ENCODE measurements around the gene OPRD1.
A peak's percentile ranks its signal among the peaks of the same experiment; 100 is the strongest.

Gene OPRD1

DNA sequence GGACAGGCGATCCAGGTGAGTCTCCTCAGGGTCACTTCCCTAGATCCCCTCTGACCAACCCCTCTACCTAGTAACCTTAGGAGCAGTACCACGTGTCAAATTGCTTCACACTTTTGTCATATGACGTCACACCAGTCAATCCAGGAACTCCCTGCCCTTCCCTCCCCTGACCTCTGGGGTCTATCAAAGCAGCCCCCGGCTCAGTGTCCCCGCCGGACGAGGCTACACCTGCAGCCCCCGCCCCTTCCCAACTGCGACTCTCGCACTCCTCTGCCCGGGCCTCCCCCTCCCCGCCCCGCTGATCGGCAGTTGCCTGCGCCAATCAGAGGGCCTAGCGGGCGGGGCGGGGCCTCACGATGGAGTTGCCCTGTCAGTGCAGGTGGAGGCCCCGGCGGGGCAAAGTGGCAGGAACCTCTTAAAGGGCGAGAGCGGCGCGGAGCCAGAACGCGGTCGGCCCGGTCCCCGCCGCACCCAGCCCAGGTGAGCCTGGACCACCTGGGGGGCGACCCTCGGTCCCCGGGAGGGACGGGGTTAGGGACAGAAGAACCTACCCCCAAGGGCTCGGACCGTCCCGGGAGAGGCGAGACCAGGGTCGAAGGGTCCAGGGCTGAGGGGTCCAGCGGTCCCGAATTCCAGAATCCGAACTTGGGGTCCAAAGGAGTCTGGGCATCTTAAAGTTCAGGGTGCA lies 74.9 kb downstream of the OPRD1 start:
- peak; percentile 68 for DNase-seq

DNA sequence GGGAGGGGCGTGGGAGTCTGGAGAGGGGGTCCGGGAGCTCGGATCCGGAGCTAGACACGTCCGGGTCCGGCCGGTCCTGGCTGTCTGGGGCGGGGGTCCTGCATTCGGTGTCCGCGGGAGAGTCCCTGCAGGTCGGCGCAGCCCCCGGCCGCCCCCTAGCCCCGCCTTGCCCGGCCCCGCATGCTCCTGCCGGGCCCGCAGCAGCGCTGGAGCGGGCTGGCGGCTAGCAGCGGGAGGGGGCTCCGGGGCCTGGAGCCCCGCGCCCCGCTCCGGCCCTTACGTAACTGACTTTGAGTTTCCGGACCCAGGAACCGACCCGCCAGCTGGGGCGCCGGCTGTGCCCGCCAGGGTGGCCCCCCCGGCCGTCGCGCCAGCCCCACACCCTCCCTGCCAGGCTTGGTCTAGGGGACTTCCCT lies 75.5 kb downstream of the OPRD1 start:
- DNase-seq, result no peak

DNA sequence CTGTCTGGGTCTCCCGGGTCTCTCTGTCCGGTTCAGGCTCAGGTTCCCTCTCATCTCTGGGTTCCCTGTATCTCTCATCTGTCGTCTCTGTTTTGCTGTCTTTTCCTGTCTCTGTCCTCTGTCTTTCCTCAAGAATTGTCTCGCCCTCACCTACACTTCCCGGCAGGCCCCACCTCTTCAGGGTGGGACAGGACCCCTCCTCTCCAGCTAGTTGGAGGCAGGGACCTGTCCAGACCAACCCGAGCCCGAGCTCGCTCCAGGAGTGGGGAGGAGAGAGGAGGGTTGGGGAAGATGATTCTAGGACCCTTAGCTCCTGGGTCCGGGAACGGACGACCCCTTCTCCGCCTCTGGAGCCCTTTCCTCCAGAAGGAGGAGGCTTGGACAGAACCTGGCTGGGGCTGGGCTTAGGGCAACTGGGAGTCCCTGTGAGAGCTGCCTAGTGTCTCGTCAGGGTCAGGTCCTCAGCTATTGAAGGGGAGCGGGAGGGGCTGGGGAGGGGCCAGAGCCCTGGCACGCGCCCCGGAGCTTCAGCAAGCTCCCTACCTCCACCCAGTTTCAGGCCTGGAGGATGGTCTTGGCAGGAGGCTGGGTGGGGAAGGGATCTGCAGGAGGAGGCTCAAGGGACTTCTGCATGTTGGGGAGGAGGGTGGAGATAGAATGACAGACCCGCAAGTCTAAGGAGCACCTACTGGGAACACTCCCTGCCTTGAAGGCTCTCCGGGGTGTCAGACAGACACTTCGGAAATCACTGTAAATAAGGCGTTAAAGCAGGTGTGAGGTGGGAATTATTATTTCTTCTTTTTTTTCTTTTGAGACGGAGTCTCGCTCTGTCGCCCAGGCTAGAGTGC lies 76.1 kb downstream of the OPRD1 start:
- no peak for DNase-seq

DNA sequence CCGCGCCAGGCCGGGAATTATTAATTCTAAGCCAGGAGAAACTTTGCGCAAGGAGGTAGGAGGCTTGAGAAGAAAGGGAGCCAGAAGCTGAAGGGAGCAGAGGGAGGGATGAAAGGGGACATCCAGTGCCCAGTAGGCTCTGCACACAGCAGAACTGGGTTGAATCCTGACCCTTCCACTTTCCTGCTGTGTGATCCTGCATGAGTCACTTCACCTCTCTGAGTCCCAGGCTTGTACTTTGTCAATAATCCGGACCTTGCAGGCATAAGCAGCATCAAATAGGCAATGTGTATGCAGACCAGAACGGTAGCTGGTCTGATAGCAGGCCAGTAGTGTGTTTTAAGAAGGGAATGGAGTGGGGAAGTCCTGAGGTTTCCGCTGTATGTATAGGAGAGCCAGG lies 76.9 kb downstream of the OPRD1 start:
- no peak for DNase-seq

DNA sequence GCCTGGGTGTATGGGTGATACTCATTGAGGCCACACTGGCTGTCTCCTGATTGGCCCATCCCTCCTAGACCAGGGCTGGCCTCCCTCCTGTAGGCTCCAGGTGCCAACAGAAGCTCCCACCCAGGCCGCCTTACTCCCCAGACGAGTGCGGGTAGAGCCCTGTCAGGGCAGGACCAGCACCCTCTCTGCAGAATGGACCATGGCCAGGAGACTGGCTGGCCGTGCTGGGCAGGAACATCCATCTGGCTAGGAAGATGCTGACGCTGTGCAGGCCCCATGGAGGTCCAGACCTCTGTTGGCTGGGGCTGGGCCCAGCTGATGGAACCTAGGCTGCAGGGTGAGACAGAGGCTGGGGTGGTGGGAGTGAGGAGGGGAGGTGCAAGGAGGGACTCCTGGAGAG lies 77.4 kb downstream of the OPRD1 start:
- no peak for DNase-seq

DNA sequence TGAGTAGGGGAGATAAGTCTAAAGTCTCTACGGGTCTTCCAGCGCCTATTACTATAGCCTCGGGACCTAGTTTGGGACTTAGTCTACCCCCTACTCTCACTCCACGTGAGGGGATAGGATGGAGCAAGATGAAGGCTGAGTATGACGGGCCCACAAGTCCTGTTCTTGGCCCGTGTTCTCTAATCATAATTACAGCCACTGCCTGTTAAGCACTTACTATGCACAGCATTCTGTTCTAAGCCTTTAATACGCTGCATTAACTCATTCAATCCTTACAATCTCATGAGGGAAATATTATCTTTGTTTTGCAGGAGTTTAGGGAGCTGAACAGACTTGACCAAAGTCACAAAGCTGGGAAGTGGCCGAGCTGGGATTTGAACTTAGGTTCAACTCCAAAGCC lies 78.5 kb downstream of the OPRD1 start:
- DNase-seq, result no peak

DNA sequence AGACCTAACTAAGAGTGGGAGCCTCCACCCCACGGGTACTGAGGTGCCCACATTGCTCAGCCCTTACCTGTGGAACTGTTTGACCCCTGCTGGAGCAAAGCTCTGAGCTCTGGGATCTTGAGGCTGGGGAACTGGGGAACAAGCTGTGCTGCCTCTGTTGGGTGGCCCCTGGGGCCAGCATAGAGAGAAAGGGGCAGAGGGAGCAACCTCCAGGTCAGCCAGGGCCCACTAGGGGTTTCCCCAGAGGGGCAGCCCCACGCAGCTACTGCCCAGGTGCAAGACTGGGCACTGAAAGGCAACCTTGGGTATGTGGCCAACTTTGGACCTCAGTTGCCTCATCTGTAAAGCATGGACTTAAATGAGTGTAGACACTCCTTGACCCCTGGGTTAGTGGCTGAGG lies 78.9 kb downstream of the OPRD1 start:
- DNase-seq, result no peak

DNA sequence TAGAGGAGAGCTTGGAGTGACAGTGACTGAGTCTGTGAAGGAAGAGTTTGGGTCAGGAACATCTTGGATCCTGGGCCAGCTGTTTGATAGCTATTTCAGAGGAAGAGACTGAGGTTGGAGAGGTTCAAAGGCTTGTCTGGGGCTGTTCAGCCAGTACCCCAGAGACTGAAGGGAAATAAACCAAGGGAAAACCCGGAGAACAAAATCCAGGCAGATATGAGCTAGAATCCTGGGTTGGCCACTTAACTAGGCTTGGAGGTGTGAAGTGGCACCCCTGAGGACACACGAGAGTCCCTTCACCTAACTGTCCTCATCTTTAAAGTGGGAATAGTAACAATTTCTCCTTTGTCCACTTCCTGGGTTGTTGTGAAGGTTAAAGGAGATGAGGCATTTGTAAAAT lies 79.3 kb downstream of the OPRD1 start:
- DNase-seq, result no peak

DNA sequence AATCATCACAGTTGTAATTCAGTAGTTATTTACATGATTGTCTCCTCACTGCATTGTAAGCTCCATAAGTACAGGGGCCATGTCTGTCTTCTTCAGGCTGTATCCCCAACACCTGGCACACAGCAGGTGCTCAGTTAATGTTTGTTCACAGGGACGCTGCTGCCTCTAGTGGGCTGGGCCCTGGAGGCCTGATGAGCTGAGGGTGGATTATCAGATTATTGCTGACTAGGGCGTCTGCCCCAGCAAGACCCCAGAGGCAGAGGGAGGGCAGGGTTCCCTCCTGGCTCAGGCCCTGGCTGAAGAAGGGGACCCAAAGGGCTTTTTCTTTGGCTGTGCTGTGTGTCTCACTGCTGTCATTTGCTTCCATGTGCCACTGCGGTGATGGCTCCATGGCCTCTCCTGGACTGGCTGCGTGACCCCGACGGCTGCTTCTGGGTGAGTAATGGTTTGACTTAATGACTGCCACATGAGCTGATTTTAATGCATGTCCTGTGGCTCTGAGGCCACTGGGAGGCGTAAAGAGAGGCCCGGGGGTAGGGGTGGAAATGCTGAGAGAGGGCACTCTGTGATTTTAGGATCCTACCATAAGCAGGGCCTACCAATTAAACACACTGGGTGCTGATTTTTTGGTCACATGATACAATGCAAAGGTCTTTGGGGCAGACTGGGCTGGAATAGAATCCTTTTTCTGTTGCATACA lies 81.6 kb downstream of the OPRD1 start:
- no peak for DNase-seq

DNA sequence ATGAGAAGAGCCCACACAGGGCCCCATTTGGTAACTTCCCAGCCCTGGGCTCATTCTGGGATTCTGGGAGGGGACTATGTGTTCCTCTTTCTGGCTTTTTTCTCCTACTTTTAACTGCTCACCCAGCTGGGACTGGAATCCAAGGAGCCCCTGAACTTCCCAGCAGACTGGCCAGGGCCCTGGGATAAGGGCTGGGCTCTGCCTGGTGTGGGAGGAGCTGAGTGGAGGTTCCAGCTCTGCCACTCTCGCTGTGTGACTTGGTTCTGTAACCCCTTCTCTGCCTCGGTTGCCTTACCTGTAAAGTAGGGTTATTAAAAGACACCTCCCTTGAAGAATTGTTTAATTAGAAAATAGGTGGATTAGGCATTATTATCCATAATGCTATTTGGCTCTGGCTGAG lies 82.8 kb downstream of the OPRD1 start:
- no peak for DNase-seq

DNA sequence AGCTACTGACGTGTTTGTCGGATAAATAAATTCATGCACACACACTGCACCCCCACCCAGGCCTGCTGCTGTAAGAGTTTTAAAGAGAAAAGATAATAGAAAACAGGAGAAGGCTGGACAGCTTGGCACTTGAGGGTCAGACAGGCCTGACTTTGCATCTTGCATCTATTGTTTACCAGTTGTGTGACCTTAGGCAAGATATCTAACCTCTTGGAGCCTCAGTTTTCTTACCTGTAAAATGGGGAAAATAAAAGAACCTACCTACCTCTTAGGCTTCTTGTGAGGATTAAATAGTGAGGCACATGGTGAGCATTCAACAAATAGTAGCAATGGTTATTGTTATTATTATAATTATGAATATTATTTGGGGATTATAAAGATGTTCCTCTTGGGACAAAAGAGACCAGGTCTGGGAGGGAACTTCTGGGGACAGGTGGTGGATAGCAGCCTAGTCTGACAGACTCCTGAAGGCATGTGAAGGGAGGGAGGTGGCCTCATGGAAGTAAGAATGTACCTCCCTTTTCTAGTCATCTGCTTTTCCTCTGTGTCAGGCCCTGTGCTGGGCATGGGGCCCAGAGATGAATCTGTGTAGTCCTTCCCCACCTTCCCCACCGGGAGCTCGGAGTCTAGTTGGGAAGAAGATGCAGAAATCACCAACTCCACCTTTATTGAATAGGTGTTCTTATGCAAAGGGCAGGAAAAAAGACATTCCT lies 84.1 kb downstream of the OPRD1 start:
- no peak for DNase-seq

DNA sequence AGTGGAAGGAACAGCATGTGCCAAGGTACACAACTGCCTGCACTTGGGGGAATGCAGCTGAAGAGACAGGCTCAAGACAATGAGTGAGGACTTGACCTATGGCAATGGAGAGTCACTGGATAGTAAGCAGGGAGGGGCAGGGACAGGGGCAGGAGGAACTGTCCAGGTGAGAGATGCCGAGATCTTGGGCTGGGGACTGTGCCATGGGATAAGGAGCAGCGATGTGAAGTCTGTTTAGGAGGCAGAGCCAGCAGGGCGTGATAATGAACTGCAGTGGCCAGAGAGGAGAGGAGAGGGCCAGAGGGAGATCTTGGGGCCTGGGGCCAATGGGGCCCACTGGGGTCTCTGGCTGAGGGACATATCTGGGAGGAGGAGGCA lies 84.6 kb downstream of the OPRD1 start:
- DNase-seq, result no peak

DNA sequence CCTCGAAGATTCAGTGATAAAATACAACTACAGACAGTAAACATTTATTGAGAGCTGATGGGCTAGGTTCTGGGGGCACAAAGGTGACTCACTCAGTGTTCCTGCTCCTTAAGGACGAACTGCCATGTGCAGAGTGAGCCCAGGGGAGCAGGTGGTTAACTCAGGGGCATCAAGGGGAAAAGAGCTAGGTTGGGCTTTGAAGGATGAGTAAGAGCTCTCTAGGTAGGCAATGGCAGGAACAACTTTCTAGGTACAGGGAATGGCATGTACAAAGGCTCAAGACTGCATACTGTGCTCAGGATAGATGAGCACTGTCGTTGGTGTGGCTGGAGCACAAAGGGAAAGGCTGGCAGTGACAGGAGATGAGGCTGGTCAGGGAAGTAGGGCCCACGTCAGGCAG lies 85.8 kb downstream of the OPRD1 start:
- no peak for DNase-seq

DNA sequence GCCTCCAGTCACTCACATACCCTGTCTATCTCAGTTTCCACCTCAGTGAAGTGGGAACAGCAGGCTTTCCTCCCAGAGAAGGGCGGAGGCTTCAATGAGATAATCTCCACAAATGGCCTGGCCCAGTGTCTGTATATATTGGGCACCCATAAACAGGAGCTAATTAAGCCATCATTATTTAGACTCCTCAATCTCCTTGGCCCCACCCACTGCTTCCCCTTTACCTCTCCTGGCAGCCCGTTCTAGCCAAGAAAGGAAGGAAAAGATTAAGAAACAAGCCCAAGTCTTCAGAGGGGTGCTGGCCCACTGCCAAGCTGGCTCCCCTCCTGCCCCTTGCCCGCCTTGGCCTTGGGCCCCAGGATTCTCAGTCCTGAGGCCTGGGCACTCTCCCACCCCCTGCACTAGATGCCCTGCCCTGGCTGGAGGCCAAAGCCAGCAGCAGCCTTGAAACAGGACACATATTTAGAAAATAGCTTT lies 86.5 kb downstream of the OPRD1 start:
- DNase-seq, result no peak

DNA sequence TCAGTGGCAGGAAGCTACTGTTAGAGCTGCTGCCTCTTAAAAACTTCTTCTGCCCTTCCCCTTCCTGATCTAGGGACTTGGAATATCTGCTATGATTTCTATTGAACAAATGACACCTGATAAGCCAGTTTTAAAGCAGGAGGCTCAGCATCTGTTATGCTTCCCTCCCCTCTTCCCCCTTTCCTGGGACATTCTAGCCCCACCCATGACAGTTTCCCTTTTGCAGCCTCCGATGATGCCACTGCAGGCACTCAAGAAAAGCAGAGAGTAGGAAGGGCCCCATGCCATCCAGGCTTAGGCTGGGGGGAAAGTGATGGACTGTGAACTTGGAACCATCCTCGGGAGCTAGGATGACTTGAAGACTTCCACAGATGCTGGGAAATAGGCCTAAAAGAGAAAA lies 87.3 kb downstream of the OPRD1 start:
- DNase-seq, result no peak

DNA sequence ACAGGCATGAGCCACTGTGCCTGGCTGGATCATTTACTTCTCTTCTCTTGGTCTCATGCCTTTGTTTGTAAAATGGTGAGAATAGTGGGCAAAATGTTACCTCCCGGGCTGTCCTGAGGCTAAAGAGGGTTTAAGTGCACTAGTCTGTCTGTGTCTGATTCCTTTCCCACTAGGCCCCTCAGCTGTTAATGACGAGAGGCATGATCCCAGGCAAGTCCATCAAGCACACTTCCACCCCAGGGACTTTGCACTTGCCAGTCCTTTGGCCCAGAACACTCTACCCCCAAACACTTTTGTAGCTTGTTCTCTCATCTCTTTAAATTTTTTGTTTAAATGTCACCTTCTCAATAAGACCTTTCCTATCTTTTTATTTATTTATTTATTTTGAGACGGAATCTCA lies 88.6 kb downstream of the OPRD1 start:
- no peak for DNase-seq

DNA sequence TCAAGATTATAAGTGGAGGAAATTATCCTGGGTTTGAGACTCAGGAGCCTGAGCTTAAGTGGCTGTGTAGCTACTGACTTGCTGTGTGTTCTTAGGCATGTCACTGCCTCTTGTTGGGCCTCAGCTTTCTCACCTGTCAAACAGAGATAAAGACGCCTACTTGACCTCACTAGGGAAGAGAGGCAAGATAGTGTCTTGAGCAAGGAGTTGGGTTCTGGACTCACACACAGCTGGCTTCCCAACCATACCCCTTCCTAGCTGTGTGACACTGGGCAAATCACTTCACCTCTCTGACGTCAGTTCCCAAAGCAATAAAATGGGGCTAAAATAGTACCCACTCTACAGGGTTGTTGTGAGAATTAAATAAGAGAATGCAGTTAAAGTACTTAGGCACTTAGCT lies 90.8 kb downstream of the OPRD1 start:
- no peak for DNase-seq

DNA sequence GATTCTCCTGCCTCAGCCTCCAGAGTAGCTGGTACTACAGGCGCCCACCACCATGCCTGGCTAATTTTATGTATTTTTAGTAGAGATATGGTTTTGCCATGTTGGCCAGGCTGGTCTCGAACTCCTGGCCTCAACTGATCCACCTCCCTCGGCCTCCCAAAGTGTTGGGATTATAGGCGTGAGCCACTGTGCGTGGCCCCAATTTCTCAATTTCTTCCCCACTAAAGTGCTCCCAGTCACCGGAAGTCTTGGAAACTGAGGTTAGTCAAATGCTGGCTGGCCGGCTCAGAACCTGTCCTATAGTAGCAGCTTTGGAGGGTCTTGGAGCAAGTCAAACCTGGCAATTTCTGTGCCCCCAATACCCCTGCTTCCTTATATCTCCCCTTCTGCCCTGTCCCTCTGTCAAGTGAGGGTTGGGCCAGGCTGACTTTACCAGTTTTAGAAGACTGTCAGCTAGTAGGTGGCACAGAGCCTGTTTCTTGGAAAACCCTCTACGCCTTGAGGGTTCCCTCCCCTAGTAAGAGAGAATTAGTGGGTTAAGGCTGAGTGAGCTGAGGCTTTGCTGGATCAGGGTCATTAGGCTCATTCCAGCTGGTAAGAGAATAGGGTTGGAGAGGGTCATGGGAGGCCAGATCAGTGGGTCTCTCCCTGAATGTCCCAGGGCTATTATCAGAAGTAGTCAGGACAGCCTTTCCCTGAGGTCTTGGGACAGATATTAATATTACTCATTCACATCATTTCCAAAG lies 94.1 kb downstream of the OPRD1 start:
- no peak for DNase-seq

DNA sequence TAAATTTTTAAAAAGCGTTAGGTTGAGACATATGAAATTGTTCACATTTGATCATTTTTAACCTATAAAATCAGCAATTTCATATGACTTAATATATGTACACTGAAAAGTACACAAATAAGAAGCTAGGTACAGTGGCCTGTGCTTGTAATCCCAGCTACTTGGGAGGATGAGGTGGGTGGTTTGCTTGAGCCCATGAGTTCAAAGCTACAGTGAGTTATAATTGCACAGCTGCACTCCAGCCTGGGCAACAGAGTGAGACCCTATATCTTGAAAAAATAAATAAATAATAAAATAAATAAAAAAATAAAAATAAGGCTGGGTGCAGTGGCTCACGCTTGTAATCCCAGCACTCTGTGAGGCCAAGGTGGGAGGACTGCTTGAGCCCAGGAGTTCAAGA lies 97.2 kb downstream of the OPRD1 start:
- no peak for DNase-seq

DNA sequence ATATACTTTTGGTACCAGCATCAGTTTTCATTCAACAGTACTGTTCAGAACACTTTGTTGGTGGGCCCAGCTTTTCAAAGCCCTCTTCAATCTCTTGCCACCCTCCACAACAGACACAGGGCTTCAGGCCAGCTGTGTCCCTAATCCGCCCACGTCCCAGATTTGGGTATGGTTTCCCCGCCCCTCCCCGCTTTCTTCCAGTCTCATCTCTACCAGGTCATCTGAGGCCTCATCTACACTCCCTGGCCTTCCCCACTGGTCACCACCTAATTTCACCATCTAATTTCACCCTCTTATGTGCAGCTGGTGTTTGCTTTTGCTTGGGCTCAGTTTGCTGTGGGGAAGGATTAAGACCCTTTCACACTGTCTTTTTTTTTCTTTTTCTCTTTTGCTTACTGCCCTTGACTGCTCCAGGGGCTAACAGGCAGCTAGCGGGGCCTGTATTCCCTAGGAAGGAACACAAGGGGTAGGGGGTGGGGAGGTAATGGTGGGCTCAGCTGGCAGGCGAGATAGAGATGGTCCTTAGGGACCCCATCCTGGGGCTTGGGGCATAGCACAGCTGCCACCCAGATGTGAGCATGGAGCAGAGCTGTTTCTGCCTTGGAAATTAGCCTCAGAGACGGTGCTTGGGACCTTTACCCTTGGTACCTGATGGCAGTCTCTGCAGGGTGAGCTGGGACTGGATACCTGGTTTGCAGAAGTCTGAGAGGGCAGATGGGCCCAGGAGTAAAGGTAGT lies 98.6 kb downstream of the OPRD1 start:
- DNase-seq, result no peak

DNA sequence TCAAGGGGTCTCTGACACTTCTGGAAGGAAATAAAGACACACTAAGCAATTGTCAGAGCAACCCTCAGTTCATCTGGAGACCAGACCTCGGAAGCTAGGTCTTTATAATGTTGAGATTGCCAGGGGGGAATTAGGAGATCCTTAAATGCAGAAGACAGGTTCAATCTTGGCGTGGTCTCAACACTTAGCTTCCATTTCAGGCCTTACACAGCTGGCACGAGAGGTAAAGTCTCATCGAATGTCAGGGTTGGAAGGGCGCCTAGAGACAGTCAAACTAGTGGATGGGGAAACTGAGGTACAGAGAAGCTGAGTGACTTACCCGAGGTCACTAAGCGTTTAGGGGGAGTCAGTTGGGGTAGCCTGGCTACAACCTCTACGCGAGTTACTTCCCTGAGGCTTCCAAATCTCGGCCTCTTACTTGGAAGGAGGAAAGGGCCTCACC lies 101.8 kb downstream of the OPRD1 start:
- DNase-seq, result no peak
